A549 (cell line): ENCODE data around the gene ING5. TPM values are rescaled to one million over a fixed set of nuclear protein-coding genes. Genes with fewer than 3 reads are reported as not detected.

Experiments used
- ATAC-seq, 2 experiments: fragments of 200-7000 bp in 1 of 2; fragments of >200 bp in 1 of 2; cut with Nextera tagmentation in 1 of 2; cut with Tn5 transposase in 1 of 2; 3 replicates each; pipeline versions ENCODE4 v1.8.0 to v1.9.1; 2018 to 2020; ENCODE audit warnings: mild to moderate bottlenecking in 1 of 2, moderate library complexity in 1 of 2
- CTCF ChIA-PET: fragments of 300-600 bp; sonication (Branson Sonifier 250); formaldehyde crosslinking; extraction: SDS; loops from one replicate; lab custom pipeline; 2021; ENCODE audit warnings: antibody characterized with exemption, inconsistent platforms; lab: Yijun Ruan, JAX
- POLR2A ChIA-PET: fragments of 350-600 bp; formaldehyde crosslinking; extraction: SDS; loops from one replicate; lab custom pipeline; 2021; ENCODE audit warnings: antibody characterized with exemption, inconsistent platforms; lab: Yijun Ruan, JAX
- DNase-seq, 2 experiments: peaks; one replicate each; pipeline versions ENCODE4 v3.0.0 to v3.0.0-alpha.2; 2011 to 2016; ENCODE audit warnings: low read depth in 1 of 2, low spot score in 1 of 2
- FAIRE-seq: peaks from 2 replicates; lab custom pipeline; 2011; peaks lifted over from hg19 to GRCh38; lab: Jason Lieb, UNC
- H3K27ac ChIP-seq, 2 experiments: fragments of >200 bp; sonication (Bioruptor Twin); formaldehyde crosslinking; 3 replicates each; pipeline ENCODE4 v1.5.1; 2016 to 2017
- H3K4me1 ChIP-seq: fragments of >200 bp; sonication (Bioruptor Twin); formaldehyde crosslinking; 3 replicates; pipeline ENCODE4 v1.6.1; 2016
- H3K4me2 ChIP-seq: fragments of >200 bp; sonication (Bioruptor Twin); formaldehyde crosslinking; 3 replicates; pipeline ENCODE4 v1.6.1; 2016
- H3K4me3 ChIP-seq: fragments of >200 bp; sonication (Bioruptor Twin); formaldehyde crosslinking; 3 replicates; pipeline ENCODE4 v1.5.1; 2016
- H3K9me3 ChIP-seq: fragments of >200 bp; sonication (Bioruptor Twin); formaldehyde crosslinking; 3 replicates; pipeline ENCODE4 v1.6.1; 2016
- CBX2 ChIP-seq: fragments of 200-600 bp; sonication (generic); IDR thresholded peaks from 2 replicates; pipeline ENCODE4 v1.6.1; 2016; ENCODE audit warnings: low read depth, mild to moderate bottlenecking, borderline replicate concordance
- CBX8 ChIP-seq: fragments of 200-600 bp; sonication (generic); IDR thresholded peaks from 2 replicates; pipeline ENCODE4 v1.6.1; 2016
- EHF ChIP-seq: fragments of 250-450 bp; sonication (Bioruptor Pico); IDR thresholded peaks from 2 replicates; pipeline ENCODE4 v1.5.0; 2020; ENCODE audit warnings: mild to moderate bottlenecking
- EP300 ChIP-seq, 2 experiments: fragments of >200 bp; sonication (Bioruptor Twin); formaldehyde crosslinking; IDR thresholded peaks; 2 replicates in 1 of 2; 3 replicates in 1 of 2; pipeline ENCODE4 v1.6.1; 2016 to 2017
- FOSB ChIP-seq: fragments of 250-450 bp; sonication (Bioruptor Pico); IDR thresholded peaks from 2 replicates; pipeline ENCODE4 v1.5.0; 2020; ENCODE audit warnings: mild to moderate bottlenecking, moderate library complexity
- GATA3 ChIP-seq: IDR thresholded peaks from 2 replicates; pipeline ENCODE4 v1.6.1; 2012; ENCODE audit warnings: borderline replicate concordance
- HDAC2 ChIP-seq: fragments of 200-600 bp; sonication (generic); IDR thresholded peaks from 2 replicates; pipeline ENCODE4 v1.6.1; 2016
- JUNB ChIP-seq: fragments of >200 bp; sonication (Bioruptor Twin); formaldehyde crosslinking; IDR thresholded peaks from 2 replicates; pipeline ENCODE4 v1.6.1; 2016
- KDM5A ChIP-seq: fragments of 200-600 bp; sonication (generic); IDR thresholded peaks from 2 replicates; pipeline ENCODE4 v1.6.1; 2016; ENCODE audit warnings: antibody characterized with exemption, mild to moderate bottlenecking
- MAFK ChIP-seq: fragments of 450-650 bp; IDR thresholded peaks from 2 replicates; pipeline ENCODE4 v1.6.1; 2014; ENCODE audit not compliant: partially characterized antibody
- MAZ ChIP-seq: fragments of 150-350 bp; IDR thresholded peaks from 2 replicates; pipeline ENCODE4 v1.6.1; 2014; ENCODE audit warnings: antibody characterized with exemption, low read depth, low read length, borderline replicate concordance
- NFE2L2 ChIP-seq: fragments of 150-350 bp; conservative IDR thresholded peaks from 2 replicates; pipeline ENCODE4 v1.6.1; 2014; ENCODE audit warnings: low read length
- POLR2A ChIP-seq: IDR thresholded peaks from 2 replicates; pipeline ENCODE4 v1.6.1; 2012; ENCODE audit warnings: mild to moderate bottlenecking, low read length
- POLR2AphosphoS2 ChIP-seq: conservative IDR thresholded peaks from 2 replicates; pipeline ENCODE4 v1.6.1; 2012; ENCODE audit warnings: low read length, improper control_type of control experiment, inconsistent platforms
- RAD21 ChIP-seq, 2 experiments: fragments of >200 bp in 1 of 2; sonication (Bioruptor Twin) in 1 of 2; formaldehyde crosslinking in 1 of 2; IDR thresholded peaks in 1 of 2; conservative IDR thresholded peaks in 1 of 2; 2 replicates in 1 of 2; 3 replicates in 1 of 2; pipeline ENCODE4 v1.6.1; 2012 to 2018; ENCODE audit warnings: inconsistent platforms in 1 of 2
- RCOR1 ChIP-seq: fragments of 150-350 bp; IDR thresholded peaks from 2 replicates; pipeline ENCODE4 v1.6.1; 2014; ENCODE audit warnings: antibody characterized with exemption, low read length, low read depth
- RFX5 ChIP-seq: fragments of 450-650 bp; IDR thresholded peaks from 2 replicates; pipeline ENCODE4 v1.7.1; 2014; ENCODE audit warnings: antibody characterized with exemption, mild to moderate bottlenecking, moderate library complexity
- SMC3 ChIP-seq: fragments of >200 bp; sonication (Bioruptor Twin); formaldehyde crosslinking; IDR thresholded peaks from 3 replicates; pipeline ENCODE4 v1.6.1; 2018; ENCODE audit warnings: inconsistent platforms
- SREBF2 ChIP-seq: fragments of 450-650 bp; IDR thresholded peaks from 2 replicates; pipeline ENCODE4 v1.6.1; 2014; ENCODE audit warnings: mild to moderate bottlenecking, moderate library complexity
- TFCP2L1 ChIP-seq: fragments of 250-450 bp; sonication (Bioruptor Pico); IDR thresholded peaks from 2 replicates; pipeline ENCODE4 v1.5.0; 2021; ENCODE audit warnings: mild to moderate bottlenecking
- TP53 ChIP-seq: fragments of 250-450 bp; sonication (Bioruptor Pico); IDR thresholded peaks from 2 replicates; pipeline ENCODE4 v1.5.0; 2021; ENCODE audit warnings: mild to moderate bottlenecking, moderate library complexity
- ZC3H11A ChIP-seq: fragments of 450-650 bp; IDR thresholded peaks from 2 replicates; pipeline ENCODE4 v1.6.1; 2014; ENCODE audit warnings: antibody characterized with exemption, mild to moderate bottlenecking
- WGBS: methylation state at CpG from one replicate; pipeline ENCODE4 v1.1.6; 2017; ENCODE audit errors: missing lambda C conversion rate; 5-methylcytosine and 5-hydroxymethylcytosine counted together
- polyA plus RNA-seq, 4 experiments: library from polyadenylated mRNA; depleted of rRNA in 3 of 4; stranded (reverse); fragments of >200 nt; fragmentation: RNase III in 1 of 4; extraction: RNeasy Plus Mini Kit Qiagen cat#74134 plus additional on column Dnase treatment in 1 of 4; gene quantifications; 2 replicates in 3 of 4; 3 replicates in 1 of 4; pipeline ENCODE4 v1.2.3, GENCODE V29; 2011 to 2017
- TF ChIP-seq, protein P1 (sequence below): fragments of >200 bp; sonication (Bioruptor Twin); formaldehyde crosslinking; IDR thresholded peaks from 3 replicates; pipeline ENCODE4 v1.6.1; 2016
- TF ChIP-seq, protein P2 (sequence below): fragments of >200 bp; sonication (Bioruptor Twin); formaldehyde crosslinking; IDR thresholded peaks from 2 replicates; pipeline ENCODE4 v1.6.1; 2016
- TF ChIP-seq, protein P3 (sequence below): fragments of 250-450 bp; sonication (Bioruptor Pico); IDR thresholded peaks from 2 replicates; pipeline ENCODE4 v1.5.0; 2021; ENCODE audit warnings: mild to moderate bottlenecking, moderate library complexity, borderline replicate concordance
- TF ChIP-seq, protein P4 (sequence below): fragments of 200-600 bp; sonication (generic); IDR thresholded peaks from 2 replicates; pipeline ENCODE4 v1.6.1; 2016; ENCODE audit warnings: antibody characterized with exemption, mild to moderate bottlenecking, moderate library complexity
- TF ChIP-seq, protein P5 (sequence below): fragments of 450-650 bp; IDR thresholded peaks from 2 replicates; pipeline ENCODE4 v1.6.1; 2014; ENCODE audit warnings: antibody characterized with exemption

Gene ING5
- polyA plus RNA-seq, 2 of the 4 experiments (the other 2 are of a cell fraction): 28.6 to 29.6 TPM

- DNase-seq (no peak), ATAC-seq (no peak), FAIRE-seq (no peak)
- CTCF ChIA-PET: interaction anchor here (0.8 to 2.5 kb wide), 3 partner anchors 10 to 13 kb away, joined by 3 to 15 read pairs (median 4); no protein-coding TSS in a partner anchor
- H3K4me2 ChIP-seq: no peak overlapping the region
- POLR2A ChIA-PET: no interaction called here
- H3K4me3 ChIP-seq: no peak overlapping the region
- no peaks in the 10 kb centered on the region for H3K9me3 ChIP-seq
- H3K27ac ChIP-seq: no peak overlapping the region
- WGBS: 97% methylated on average over 19 of the region's 31 CpGs
- TF ChIP-seq, protein P1, sequence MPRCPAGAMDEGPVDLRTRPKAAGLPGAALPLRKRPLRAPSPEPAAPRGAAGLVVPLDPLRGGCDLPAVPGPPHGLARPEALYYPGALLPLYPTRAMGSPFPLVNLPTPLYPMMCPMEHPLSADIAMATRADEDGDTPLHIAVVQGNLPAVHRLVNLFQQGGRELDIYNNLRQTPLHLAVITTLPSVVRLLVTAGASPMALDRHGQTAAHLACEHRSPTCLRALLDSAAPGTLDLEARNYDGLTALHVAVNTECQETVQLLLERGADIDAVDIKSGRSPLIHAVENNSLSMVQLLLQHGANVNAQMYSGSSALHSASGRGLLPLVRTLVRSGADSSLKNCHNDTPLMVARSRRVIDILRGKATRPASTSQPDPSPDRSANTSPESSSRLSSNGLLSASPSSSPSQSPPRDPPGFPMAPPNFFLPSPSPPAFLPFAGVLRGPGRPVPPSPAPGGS: no peak
- TF ChIP-seq TP53 (CRISPR knock-in tag) (no peak), JUNB (no peak), NFE2L2 (no peak), ZC3H11A (no peak), RCOR1 (no peak), SREBF2 (no peak), FOSB (CRISPR knock-in tag) (no peak), POLR2AphosphoS2 (no peak), EHF (CRISPR knock-in tag) (no peak), CBX8 (no peak), MAFK (no peak), CBX2 (no peak), HDAC2 (no peak), MAZ (no peak), POLR2A (no peak), RFX5 (no peak), EP300 (IDR thresholded peaks at IDR 0.05) (no peak)
- TF ChIP-seq, protein P2, sequence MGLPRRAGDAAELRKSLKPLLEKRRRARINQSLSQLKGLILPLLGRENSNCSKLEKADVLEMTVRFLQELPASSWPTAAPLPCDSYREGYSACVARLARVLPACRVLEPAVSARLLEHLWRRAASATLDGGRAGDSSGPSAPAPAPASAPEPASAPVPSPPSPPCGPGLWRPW: no peak
- TF ChIP-seq, protein P3, sequence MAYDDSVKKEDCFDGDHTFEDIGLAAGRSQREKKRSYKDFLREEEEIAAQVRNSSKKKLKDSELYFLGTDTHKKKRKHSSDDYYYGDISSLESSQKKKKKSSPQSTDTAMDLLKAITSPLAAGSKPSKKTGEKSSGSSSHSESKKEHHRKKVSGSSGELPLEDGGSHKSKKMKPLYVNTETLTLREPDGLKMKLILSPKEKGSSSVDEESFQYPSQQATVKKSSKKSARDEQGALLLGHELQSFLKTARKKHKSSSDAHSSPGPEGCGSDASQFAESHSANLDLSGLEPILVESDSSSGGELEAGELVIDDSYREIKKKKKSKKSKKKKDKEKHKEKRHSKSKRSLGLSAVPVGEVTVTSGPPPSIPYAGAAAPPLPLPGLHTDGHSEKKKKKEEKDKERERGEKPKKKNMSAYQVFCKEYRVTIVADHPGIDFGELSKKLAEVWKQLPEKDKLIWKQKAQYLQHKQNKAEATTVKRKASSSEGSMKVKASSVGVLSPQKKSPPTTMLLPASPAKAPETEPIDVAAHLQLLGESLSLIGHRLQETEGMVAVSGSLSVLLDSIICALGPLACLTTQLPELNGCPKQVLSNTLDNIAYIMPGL (CRISPR knock-in tag): no peak
- H3K4me1 ChIP-seq: no peaks in the 10 kb centered on the region
These were observed 30.2 kb upstream of the ING5 start for GRCh38 chr2:241671457-241672240.

GRCh38 chr2:241672243-241673188 lies 29.3 kb upstream of the ING5 start:
- no peak overlapping the region for H3K27ac ChIP-seq
- ChIA-PET POLR2A (no interaction called here), CTCF (no interaction called here)
- FAIRE-seq (no peak), ATAC-seq (no peak), DNase-seq (no peak)
- WGBS: 93% methylated on average over 38 of the region's 42 CpGs
- no peaks in the 10 kb centered on the region for H3K9me3 ChIP-seq
- no peak overlapping the region for H3K4me3 ChIP-seq
- H3K4me2 ChIP-seq: no peak overlapping the region
- H3K4me1 ChIP-seq: no peaks in the 10 kb centered on the region
- TF ChIP-seq RFX5: no peak
- TF ChIP-seq, protein P4, sequence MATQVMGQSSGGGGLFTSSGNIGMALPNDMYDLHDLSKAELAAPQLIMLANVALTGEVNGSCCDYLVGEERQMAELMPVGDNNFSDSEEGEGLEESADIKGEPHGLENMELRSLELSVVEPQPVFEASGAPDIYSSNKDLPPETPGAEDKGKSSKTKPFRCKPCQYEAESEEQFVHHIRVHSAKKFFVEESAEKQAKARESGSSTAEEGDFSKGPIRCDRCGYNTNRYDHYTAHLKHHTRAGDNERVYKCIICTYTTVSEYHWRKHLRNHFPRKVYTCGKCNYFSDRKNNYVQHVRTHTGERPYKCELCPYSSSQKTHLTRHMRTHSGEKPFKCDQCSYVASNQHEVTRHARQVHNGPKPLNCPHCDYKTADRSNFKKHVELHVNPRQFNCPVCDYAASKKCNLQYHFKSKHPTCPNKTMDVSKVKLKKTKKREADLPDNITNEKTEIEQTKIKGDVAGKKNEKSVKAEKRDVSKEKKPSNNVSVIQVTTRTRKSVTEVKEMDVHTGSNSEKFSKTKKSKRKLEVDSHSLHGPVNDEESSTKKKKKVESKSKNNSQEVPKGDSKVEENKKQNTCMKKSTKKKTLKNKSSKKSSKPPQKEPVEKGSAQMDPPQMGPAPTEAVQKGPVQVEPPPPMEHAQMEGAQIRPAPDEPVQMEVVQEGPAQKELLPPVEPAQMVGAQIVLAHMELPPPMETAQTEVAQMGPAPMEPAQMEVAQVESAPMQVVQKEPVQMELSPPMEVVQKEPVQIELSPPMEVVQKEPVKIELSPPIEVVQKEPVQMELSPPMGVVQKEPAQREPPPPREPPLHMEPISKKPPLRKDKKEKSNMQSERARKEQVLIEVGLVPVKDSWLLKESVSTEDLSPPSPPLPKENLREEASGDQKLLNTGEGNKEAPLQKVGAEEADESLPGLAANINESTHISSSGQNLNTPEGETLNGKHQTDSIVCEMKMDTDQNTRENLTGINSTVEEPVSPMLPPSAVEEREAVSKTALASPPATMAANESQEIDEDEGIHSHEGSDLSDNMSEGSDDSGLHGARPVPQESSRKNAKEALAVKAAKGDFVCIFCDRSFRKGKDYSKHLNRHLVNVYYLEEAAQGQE: no peak
- TF ChIP-seq, protein P3 (CRISPR knock-in tag): no peak
- no peak for TF ChIP-seq KDM5A
- TF ChIP-seq TFCP2L1 (CRISPR knock-in tag): no peak
- TF ChIP-seq SMC3: no peak
- no peak for TF ChIP-seq GATA3
- TF ChIP-seq POLR2A: no peak
- no peak for TF ChIP-seq RAD21 (conservative IDR thresholded peaks at IDR 0.05 in 1 of 2, IDR thresholded peaks at IDR 0.05 in 1 of 2)
- TF ChIP-seq, protein P5, sequence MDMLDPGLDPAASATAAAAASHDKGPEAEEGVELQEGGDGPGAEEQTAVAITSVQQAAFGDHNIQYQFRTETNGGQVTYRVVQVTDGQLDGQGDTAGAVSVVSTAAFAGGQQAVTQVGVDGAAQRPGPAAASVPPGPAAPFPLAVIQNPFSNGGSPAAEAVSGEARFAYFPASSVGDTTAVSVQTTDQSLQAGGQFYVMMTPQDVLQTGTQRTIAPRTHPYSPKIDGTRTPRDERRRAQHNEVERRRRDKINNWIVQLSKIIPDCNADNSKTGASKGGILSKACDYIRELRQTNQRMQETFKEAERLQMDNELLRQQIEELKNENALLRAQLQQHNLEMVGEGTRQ: no peak
